ENCODE measurements around the gene PTCD1. TPM values are rescaled to one million over a fixed set of nuclear protein-coding genes. Genes with fewer than 3 reads are reported as not detected.
"Not testable (repeated sequence)": the region's sequence is repeated elsewhere in the genome, so short reads cannot be mapped to it uniquely, and the experiment has no call there.

PTCD1 gene
- total RNA-seq, 3 donors from 2014 or later, result 4.5 to 8.3 (median 4.9) TPM

- Histone ChIP-seq H3K27ac (no peak overlapping the region), H3K4me1 (no peaks in the 10 kb centered on the region), H3K27me3 (no peaks in the 10 kb centered on the region), H3K4me3 (no peak overlapping the region), H3K36me3 (no peaks in the 10 kb centered on the region), H3K9me3 (no peaks in the 10 kb centered on the region)
- no peak for DNase-seq (ENCODE audit: low spot score in 2 of 2)
- TF ChIP-seq, protein P1, sequence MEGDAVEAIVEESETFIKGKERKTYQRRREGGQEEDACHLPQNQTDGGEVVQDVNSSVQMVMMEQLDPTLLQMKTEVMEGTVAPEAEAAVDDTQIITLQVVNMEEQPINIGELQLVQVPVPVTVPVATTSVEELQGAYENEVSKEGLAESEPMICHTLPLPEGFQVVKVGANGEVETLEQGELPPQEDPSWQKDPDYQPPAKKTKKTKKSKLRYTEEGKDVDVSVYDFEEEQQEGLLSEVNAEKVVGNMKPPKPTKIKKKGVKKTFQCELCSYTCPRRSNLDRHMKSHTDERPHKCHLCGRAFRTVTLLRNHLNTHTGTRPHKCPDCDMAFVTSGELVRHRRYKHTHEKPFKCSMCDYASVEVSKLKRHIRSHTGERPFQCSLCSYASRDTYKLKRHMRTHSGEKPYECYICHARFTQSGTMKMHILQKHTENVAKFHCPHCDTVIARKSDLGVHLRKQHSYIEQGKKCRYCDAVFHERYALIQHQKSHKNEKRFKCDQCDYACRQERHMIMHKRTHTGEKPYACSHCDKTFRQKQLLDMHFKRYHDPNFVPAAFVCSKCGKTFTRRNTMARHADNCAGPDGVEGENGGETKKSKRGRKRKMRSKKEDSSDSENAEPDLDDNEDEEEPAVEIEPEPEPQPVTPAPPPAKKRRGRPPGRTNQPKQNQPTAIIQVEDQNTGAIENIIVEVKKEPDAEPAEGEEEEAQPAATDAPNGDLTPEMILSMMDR (IDR thresholded peaks at IDR 0.05), result no peak
- TF ChIP-seq POLR2A (IDR thresholded peaks at IDR 0.05) (no peak), POLR2AphosphoS5 (IDR thresholded peaks at IDR 0.05) (no peak)
- intact Hi-C loops (cut with DNase I; ENCODE audit: low total_unique reads), result loop anchor here (10.0 kb wide), 1 partner anchor 374 kb away; no protein-coding TSS in a partner anchor
These were observed 47.5 kb downstream of the PTCD1 start for GRCh38 chr7:99390941-99391602.

- Histone ChIP-seq H3K9me3 (no peaks in the 10 kb centered on the region), H3K27me3 (no peaks in the 10 kb centered on the region), H3K4me1 (no peaks in the 10 kb centered on the region), H3K36me3 (no peaks in the 10 kb centered on the region), H3K27ac (no peak overlapping the region), H3K4me3 (no peak overlapping the region)
- intact Hi-C loops (cut with DNase I; ENCODE audit: low total_unique reads), result loop anchor here (10.0 kb wide), 1 partner anchor 375 kb away; no protein-coding TSS in a partner anchor
- TF ChIP-seq, protein P1 (IDR thresholded peaks at IDR 0.05), result no peak
- no peak for TF ChIP-seq POLR2A (IDR thresholded peaks at IDR 0.05)
- no peak for TF ChIP-seq POLR2AphosphoS5 (IDR thresholded peaks at IDR 0.05)
- no peak for DNase-seq (ENCODE audit: low spot score in 2 of 2)
These were observed 48.8 kb downstream of the PTCD1 start for GRCh38 chr7:99389772-99390171.

- H3K4me1 ChIP-seq, result no peaks in the 10 kb centered on the region
- intact Hi-C loops (cut with DNase I; ENCODE audit: low total_unique reads), result no loop called here
- H3K9me3 ChIP-seq, result no peaks in the 10 kb centered on the region
- DNase-seq (ENCODE audit: low spot score in 2 of 2), result no peak
- no peaks in the 10 kb centered on the region for H3K27me3 ChIP-seq
- no peaks in the 10 kb centered on the region for H3K36me3 ChIP-seq
- no peak overlapping the region for H3K4me3 ChIP-seq
- TF ChIP-seq, protein P1 (IDR thresholded peaks at IDR 0.05), result no peak
- TF ChIP-seq POLR2A (IDR thresholded peaks at IDR 0.05) (no peak), POLR2AphosphoS5 (IDR thresholded peaks at IDR 0.05) (no peak)
- no peak overlapping the region for H3K27ac ChIP-seq
These were observed 50.7 kb downstream of the PTCD1 start for GRCh38 chr7:99387912-99388311.

DNA sequence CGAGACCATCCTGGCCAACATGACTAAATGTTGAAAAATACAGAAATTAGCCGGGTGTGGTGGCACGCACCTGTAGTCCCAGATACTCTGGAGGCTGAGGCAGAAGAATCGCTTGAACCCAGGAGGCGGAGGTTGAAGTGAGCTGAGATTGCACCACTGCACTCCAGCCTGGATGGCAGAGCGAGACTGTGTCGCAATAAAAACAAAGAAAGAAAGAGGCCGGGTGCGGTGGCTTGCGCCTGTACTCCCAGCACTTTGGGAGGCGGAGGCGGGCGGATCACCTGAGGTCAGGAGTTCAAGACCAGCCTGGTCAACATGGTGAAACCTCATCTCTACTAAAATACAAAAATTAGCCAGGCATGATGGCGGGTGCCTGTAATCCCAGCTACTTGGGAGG lies 51.4 kb downstream of the PTCD1 start:
- H3K9me3 ChIP-seq; H3K27ac ChIP-seq; DNase-seq (ENCODE audit: low spot score in 2 of 2); H3K4me3 ChIP-seq; intact Hi-C loops (cut with DNase I; ENCODE audit: low total_unique reads); H3K36me3 ChIP-seq; H3K4me1 ChIP-seq; H3K27me3 ChIP-seq: not testable (repeated sequence)

DNA sequence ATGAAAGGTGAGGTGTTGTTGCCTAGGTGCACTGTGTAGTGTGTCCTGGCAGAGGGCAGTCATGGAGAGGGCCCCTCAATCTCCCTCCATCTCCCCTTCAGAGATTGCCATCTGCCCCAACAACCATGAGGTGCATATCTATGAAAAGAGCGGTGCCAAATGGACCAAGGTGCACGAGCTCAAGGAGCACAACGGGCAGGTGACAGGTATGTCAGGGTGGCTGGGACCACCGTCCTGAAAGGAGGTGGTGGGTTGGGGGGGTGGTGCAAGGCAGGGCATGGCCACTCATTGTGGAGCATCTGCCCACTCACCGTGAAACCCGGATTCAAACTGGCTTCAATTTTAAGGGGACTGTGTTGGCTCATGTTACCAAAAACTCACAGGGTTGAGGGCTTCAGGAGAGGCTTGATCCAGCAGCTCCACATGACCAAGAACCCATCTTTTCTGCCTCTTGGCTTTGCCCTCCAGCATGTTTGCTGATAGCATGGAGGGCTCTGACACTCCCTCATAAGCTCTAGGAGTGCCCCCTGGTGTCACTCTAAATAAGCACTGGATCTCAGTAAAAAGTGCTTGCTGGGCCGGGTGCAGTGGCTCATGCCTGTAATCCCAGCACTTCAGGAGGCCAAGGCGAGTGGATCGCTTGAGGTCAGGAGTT lies 51.9 kb downstream of the PTCD1 start:
- H3K27me3 ChIP-seq, result no peaks in the 10 kb centered on the region
- TF ChIP-seq POLR2A (IDR thresholded peaks at IDR 0.05), result no peak
- TF ChIP-seq POLR2AphosphoS5 (IDR thresholded peaks at IDR 0.05), result no peak
- TF ChIP-seq, protein P1 (IDR thresholded peaks at IDR 0.05), result no peak
- no peak for DNase-seq (ENCODE audit: low spot score in 2 of 2)
- H3K4me3 ChIP-seq, result no peak overlapping the region
- no peaks in the 10 kb centered on the region for H3K9me3 ChIP-seq
- H3K27ac ChIP-seq, result no peak overlapping the region
- H3K4me1 ChIP-seq, result no peaks in the 10 kb centered on the region
- intact Hi-C loops (cut with DNase I; ENCODE audit: low total_unique reads), result no loop called here
- no peaks in the 10 kb centered on the region for H3K36me3 ChIP-seq

Measured in breast epithelium (tissue), 4 donors.